ENCODE results near the gene NKD2.

NKD2 gene

DNA sequence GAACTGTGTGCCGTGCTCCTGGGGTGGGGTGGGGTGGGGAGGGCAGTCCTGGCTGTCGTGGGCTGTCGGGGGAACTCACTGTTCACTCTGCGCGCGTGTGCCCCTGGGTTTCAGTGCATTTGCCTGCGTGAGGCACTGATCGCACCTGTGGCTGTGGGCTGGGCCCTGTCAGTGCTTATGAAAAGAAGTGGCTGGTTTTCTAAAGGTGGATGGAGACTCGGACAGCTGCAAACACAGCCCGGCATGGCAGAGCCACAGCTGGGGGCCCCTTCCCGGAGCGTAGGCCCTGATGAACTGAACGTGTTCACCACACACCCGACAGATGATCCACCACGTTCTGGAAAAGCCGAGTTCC is 42.7 kb downstream of the NKD2 start:
- Histone ChIP-seq H3K4me2 (ENCODE audit: low read depth, low read length, poor library complexity, severe bottlenecking) (no peak overlapping the region), H3K9me3 (ENCODE audit: insufficient read depth, low read depth, low read length) (no peaks in the 10 kb centered on the region), H4K20me1 (ENCODE audit: insufficient read depth, low read length, poor library complexity, severe bottlenecking) (no peaks in the 10 kb centered on the region), H3K36me3 (ENCODE audit: insufficient read depth, low read length) (no peaks in the 10 kb centered on the region), H3K79me2 (ENCODE audit: insufficient read depth, low read length) (no peaks in the 10 kb centered on the region), H3K9me2 (replicated peaks; ENCODE audit: low read depth, low read length) (no peaks in the 10 kb centered on the region), H3F3A (ENCODE audit: low read depth) (no peaks in the 10 kb centered on the region), H3K4me1 (ENCODE audit: insufficient read depth, low read length, poor library complexity, severe bottlenecking) (no peaks in the 10 kb centered on the region), H3K9ac (ENCODE audit: low read depth, low read length, poor library complexity, severe bottlenecking) (no peak overlapping the region), H2AFZ (ENCODE audit: low read length) (no peak overlapping the region), H3K27me3 (ENCODE audit: insufficient read depth, low read length, poor library complexity, severe bottlenecking) (no peaks in the 10 kb centered on the region), H3K4me3 (ENCODE audit: low read length, poor library complexity, severe bottlenecking) (no peak overlapping the region)
- TF ChIP-seq, protein P1, sequence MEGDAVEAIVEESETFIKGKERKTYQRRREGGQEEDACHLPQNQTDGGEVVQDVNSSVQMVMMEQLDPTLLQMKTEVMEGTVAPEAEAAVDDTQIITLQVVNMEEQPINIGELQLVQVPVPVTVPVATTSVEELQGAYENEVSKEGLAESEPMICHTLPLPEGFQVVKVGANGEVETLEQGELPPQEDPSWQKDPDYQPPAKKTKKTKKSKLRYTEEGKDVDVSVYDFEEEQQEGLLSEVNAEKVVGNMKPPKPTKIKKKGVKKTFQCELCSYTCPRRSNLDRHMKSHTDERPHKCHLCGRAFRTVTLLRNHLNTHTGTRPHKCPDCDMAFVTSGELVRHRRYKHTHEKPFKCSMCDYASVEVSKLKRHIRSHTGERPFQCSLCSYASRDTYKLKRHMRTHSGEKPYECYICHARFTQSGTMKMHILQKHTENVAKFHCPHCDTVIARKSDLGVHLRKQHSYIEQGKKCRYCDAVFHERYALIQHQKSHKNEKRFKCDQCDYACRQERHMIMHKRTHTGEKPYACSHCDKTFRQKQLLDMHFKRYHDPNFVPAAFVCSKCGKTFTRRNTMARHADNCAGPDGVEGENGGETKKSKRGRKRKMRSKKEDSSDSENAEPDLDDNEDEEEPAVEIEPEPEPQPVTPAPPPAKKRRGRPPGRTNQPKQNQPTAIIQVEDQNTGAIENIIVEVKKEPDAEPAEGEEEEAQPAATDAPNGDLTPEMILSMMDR (conservative IDR thresholded peaks at IDR 0.05; ENCODE audit: low read length) = no peak
- TF ChIP-seq EZH2phosphoT487 (IDR thresholded peaks at IDR 0.05; ENCODE audit: borderline replicate concordance) = no peak

DNA sequence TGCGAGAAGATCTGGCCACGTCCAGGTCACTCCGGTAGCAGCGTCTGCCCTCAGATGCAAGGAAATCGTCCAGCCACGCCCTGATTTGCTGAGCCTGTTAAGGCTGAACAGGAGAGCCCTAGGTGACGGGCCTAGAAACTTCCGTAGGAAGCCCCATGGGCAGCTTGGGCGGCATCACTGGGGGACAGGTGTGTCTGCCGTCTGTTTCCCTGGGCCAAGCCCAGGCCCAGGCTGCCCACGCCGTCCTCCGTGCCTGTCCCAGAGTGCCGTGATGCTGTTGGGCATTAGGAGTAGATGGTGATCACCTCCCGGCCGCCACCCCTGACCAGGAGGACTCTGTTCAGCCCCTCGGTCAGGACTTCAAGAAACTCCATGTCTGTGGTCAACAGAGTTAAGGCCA is 43.5 kb downstream of the NKD2 start:
- no peaks in the 10 kb centered on the region for H4K20me1 ChIP-seq (ENCODE audit: insufficient read depth, low read length, poor library complexity, severe bottlenecking)
- H3K4me3 ChIP-seq (ENCODE audit: low read length, poor library complexity, severe bottlenecking) = no peak overlapping the region
- H3K9me2 ChIP-seq (replicated peaks; ENCODE audit: low read depth, low read length) = no peaks in the 10 kb centered on the region
- no peaks in the 10 kb centered on the region for H3F3A ChIP-seq (ENCODE audit: low read depth)
- no peaks in the 10 kb centered on the region for H3K9me3 ChIP-seq (ENCODE audit: insufficient read depth, low read depth, low read length)
- no peaks in the 10 kb centered on the region for H3K4me1 ChIP-seq (ENCODE audit: insufficient read depth, low read length, poor library complexity, severe bottlenecking)
- H3K9ac ChIP-seq (ENCODE audit: low read depth, low read length, poor library complexity, severe bottlenecking) = no peak overlapping the region
- H3K36me3 ChIP-seq (ENCODE audit: insufficient read depth, low read length) = no peaks in the 10 kb centered on the region
- TF ChIP-seq EZH2phosphoT487 (IDR thresholded peaks at IDR 0.05; ENCODE audit: borderline replicate concordance) = no peak
- TF ChIP-seq, protein P1 (conservative IDR thresholded peaks at IDR 0.05; ENCODE audit: low read length) = no peak
- no peak overlapping the region for H2AFZ ChIP-seq (ENCODE audit: low read length)
- H3K27me3 ChIP-seq (ENCODE audit: insufficient read depth, low read length, poor library complexity, severe bottlenecking) = no peaks in the 10 kb centered on the region
- no peaks in the 10 kb centered on the region for H3K79me2 ChIP-seq (ENCODE audit: insufficient read depth, low read length)
- H3K4me2 ChIP-seq (ENCODE audit: low read depth, low read length, poor library complexity, severe bottlenecking) = no peak overlapping the region

DNA sequence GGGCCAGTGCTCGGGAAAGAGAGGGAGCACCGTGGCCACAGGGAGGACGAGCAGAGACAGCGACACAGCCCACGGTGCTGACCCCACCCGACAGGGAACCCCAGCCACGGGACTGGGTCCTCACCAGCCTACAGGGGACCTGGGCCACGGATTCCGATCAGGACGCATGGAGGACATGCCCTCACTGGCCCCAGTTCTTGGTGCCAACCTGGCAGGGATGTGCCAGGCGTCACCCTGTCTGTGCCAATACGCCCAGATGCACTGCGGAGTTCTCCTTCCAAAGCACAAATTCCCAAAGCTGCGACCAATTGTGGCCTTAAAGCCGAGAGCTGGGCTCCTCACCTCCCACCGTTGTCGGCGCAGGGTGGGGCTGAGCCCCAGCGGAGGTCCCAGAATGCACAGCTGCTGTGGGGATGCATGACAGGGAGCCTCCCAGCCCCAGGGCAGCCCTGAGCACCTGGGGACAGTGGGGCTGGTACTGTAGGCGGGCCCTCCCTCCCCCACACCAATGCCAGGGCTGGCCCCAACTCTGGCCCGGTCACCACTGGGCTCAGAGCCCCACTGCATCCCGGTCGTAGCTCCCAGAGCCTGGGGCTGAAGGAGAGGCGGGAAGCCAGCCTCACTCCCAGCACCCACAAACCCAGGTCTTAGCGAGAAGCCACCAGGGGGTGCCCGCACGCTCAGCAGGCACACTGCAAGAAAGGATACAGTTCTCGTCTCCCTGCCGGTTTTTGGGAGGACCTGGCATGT is 44.2 kb downstream of the NKD2 start:
- Histone ChIP-seq H3K9ac (ENCODE audit: low read depth, low read length, poor library complexity, severe bottlenecking) (no peak overlapping the region), H3K27me3 (ENCODE audit: insufficient read depth, low read length, poor library complexity, severe bottlenecking) (no peaks in the 10 kb centered on the region), H3K4me3 (ENCODE audit: low read length, poor library complexity, severe bottlenecking) (no peak overlapping the region), H3K4me2 (ENCODE audit: low read depth, low read length, poor library complexity, severe bottlenecking) (no peak overlapping the region), H3K9me2 (replicated peaks; ENCODE audit: low read depth, low read length) (no peaks in the 10 kb centered on the region), H3F3A (ENCODE audit: low read depth) (no peaks in the 10 kb centered on the region), H2AFZ (ENCODE audit: low read length) (no peak overlapping the region), H3K79me2 (ENCODE audit: insufficient read depth, low read length) (no peaks in the 10 kb centered on the region), H3K4me1 (ENCODE audit: insufficient read depth, low read length, poor library complexity, severe bottlenecking) (no peaks in the 10 kb centered on the region), H3K36me3 (ENCODE audit: insufficient read depth, low read length) (no peaks in the 10 kb centered on the region), H3K9me3 (ENCODE audit: insufficient read depth, low read depth, low read length) (no peaks in the 10 kb centered on the region), H4K20me1 (ENCODE audit: insufficient read depth, low read length, poor library complexity, severe bottlenecking) (no peaks in the 10 kb centered on the region)
- TF ChIP-seq, protein P1 (conservative IDR thresholded peaks at IDR 0.05; ENCODE audit: low read length) = no peak
- TF ChIP-seq EZH2phosphoT487 (IDR thresholded peaks at IDR 0.05; ENCODE audit: borderline replicate concordance) = no peak
